Activated naive CD4-positive, alpha-beta T cell treated with anti-CD3 and anti-CD28 coated beads, Interleukin-2, amount 50 U/mL, for 72 hours (primary cell): ENCODE measurements around the gene UACA. TPM values are rescaled to one million over a fixed set of nuclear protein-coding genes. Genes with fewer than 3 reads are reported as not detected.

Experiments
- ATAC-seq, 2 donors: fragments of 150-1000 bp; cut with Tn5 transposase; 2 replicates each; pipeline ENCODE4 v1.10.0; 2021; ENCODE audit warnings: mild to moderate bottlenecking in 2 of 2, moderate library complexity in 2 of 2
- DNase-seq, 2 donors: peaks; one replicate each; pipeline ENCODE4 v3.0.0; 2021 to 2022; ENCODE audit warnings: low spot score in 2 of 2
- H3K27ac Mint-ChIP-seq, 2 donors: one replicate each; pipeline ENCODE4 v1.8.0; 2022; ENCODE audit warnings: mild to moderate bottlenecking in 2 of 2, mixed read lengths in 2 of 2
- H3K36me3 Mint-ChIP-seq, 2 donors: one replicate each; pipeline ENCODE4 v1.8.0; 2022; ENCODE audit warnings: mixed read lengths in 2 of 2
- H3K9me3 Mint-ChIP-seq, 2 donors: one replicate each; pipeline ENCODE4 v1.8.0; 2022; ENCODE audit warnings: mixed read lengths in 2 of 2
- total RNA-seq, 2 donors: library from RNA; stranded (reverse); gene quantifications; one replicate each; pipeline ENCODE4 v1.2.3, GENCODE V29; 2022

UACA gene
- total RNA-seq, 2 donors from 2014 or later = 2.8 to 7.7 TPM

DNA sequence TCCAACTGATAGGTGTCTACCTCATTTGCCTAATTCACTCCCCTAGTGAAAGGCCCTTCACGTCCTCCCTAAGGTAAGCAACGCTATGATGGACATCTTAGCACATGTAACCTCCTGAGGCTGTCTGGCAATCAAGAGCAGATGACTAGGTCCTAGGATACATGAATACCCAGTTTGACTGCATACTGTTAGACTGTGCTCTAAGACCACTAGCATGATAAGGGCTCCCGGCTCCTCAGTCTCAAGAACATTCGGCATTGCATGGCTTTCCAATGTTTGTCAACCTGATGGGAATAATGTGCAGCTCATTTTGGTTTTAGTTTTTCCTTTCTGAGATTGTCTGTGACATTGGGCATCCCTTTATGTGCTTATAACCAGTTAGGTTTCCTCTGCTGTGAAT is 152.1 kb downstream of the UACA start:
- no peak overlapping the region for H3K27ac Mint-ChIP-seq
- H3K9me3 Mint-ChIP-seq = no peaks in the 10 kb centered on the region
- DNase-seq (no peak), ATAC-seq (no peak)
- no peaks in the 10 kb centered on the region for H3K36me3 Mint-ChIP-seq

DNA sequence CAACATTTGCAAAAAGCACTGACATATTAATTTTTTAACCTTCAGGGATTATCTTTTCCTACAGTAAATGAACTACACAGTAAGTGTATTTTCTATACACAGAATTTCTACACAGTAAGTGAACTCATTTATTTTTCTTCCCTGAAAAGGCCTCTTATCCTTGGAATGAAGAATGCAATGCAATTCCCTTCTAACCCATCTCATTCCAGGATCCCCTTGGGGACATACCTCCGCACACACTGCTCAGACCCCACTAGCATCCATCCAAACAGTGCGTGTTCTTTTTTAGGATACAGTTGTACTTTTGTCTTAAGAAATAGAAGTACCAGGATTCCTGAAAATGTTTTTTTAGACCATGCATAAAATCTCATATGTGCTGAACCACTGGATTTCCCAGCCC is 152.8 kb downstream of the UACA start:
- H3K36me3 Mint-ChIP-seq = no peaks in the 10 kb centered on the region
- no peaks in the 10 kb centered on the region for H3K9me3 Mint-ChIP-seq
- ATAC-seq = no peak
- no peak for DNase-seq
- H3K27ac Mint-ChIP-seq = no peak overlapping the region

DNA sequence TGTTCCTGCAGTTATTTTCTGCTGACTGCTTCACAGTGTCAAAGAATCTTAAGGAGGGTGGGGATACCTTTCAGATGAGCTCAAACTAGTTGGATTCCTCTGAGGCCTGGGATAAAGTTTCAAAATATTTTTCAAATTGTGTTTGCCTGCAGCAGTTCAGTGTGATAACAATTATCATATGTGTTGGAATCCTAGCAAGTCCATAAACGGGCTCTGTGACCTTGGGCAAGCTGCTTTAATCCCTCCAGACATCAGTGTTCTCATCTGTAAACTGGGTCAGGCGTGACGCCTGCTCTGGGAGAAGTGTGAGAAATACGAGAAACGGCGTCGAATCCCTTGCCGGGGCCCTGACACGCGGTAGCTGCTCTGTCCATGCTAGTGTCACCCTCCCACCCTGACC is 153.5 kb downstream of the UACA start:
- Mint-ChIP-seq H3K27ac (no peak overlapping the region), H3K9me3 (no peaks in the 10 kb centered on the region), H3K36me3 (no peaks in the 10 kb centered on the region)
- DNase-seq (no peak), ATAC-seq (no peak)

DNA sequence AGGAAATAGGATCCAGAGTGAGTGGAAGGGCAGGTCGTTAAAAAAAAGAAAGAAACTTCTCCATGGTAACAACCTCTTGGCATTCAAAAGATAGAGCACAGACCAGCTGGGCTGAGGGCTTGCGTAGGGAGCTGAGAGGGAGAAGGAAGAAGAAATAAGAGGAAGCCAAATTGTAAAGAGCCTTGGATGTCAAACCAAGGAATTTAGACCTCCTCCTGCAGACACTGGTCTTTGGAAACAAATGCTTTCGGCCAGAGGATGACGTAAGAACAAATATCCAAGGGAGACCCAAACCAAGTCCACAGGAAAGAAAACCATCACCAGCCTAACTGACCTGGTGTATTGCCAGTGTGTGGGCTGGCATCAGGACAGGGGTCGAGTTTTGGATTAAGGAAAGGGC is 155.2 kb downstream of the UACA start:
- Mint-ChIP-seq H3K36me3 (no peaks in the 10 kb centered on the region), H3K9me3 (no peaks in the 10 kb centered on the region), H3K27ac (no peak overlapping the region)
- DNase-seq (no peak), ATAC-seq (no peak)

DNA sequence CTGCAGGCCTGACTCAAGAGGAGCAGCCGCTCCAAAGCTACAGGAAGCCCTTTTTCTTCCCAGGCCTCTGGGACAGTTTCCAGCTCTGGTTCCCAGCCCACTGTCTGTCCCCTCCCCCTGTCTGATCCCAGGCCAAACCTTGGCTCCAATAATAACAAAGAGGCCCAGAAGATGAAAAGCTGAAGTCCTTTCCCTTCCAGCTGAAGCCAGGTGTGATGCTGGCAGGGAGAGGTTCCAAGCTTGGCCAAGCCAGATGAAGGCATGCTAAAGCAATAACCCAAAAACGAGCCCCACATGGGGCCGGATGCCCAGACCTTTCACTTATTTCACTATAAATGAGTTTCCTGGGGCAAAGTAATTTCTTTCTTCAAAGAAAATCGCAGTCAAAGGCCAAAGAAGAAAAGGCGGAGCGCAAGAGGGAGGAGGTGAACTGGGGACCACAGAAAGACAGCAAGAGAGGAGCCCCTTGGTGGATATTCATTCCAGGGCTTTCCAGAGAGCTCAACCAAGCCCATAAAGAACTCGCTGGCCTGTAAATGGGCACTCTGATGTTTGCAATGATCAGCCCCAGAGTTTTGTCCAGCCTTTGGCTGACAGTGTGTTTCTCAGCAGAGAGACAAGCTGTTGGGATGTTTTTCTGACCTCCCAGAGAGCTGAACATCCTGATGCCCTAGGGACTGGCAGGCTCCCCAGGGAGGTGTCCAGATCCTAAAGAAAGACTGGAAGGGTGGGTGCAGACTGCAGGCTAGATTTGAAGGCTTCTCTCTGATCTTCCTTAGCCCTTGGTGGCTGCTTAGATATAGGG is 157.6 kb downstream of the UACA start:
- DNase-seq (no peak), ATAC-seq (no peak)
- Mint-ChIP-seq H3K9me3 (no peaks in the 10 kb centered on the region), H3K36me3 (no peaks in the 10 kb centered on the region), H3K27ac (peak overlapping the region in 1 of 2 donors; percentile 79)

DNA sequence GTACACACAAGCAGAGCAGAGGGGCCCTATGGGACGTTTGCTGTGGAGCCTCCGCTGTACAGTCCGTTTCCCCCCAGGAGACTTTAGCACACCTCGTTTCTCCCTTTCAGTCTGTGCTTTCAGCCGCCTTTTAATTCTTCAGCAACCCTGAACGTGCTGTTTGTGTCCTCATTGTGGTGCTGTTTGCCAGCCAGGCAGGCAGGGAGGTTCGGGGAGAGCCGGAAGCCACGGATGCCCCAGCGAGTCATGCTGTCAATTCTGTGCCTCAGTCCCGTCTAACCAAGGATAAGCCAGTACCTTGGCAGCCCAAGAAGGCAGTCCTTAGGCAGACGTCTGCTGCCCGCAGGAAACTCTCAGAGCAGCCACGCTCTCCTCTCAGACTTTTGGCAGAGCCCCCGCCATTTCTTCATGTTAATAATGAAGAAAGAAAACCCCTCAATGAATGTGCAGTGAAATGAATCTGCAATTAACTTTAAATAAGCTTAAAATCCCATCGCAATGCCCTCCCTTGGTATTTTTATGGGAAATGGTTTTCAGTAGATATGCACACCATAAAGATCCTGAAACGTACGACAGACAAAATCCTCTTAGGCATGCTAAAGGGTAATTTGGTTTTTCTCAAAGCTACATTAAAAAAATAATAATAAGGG is 158.6 kb downstream of the UACA start:
- Mint-ChIP-seq H3K36me3 (peaks cover 0 to under 1% of the 10 kb centered on the region in 2 donors), H3K9me3 (no peaks in the 10 kb centered on the region), H3K27ac (no peak overlapping the region)
- DNase-seq (no peak), ATAC-seq (no peak)

Other genes with a start within 250 kb of the UACA start
- under 1 TPM in 1 of 2 donors, not detected in 1; 0.23 TPM for gene LARP6, start 90.6 kb upstream of the UACA start, total RNA-seq
- gene THAP10, start 128.9 kb upstream of the UACA start, total RNA-seq = under 1 TPM in 1 of 2 donors, not detected in 1; 0.19 TPM
- not detected for gene LRRC49, start 129.3 kb upstream of the UACA start, total RNA-seq